ENCODE measurements around the gene RASAL2.
"Not testable (repeated sequence)": the region's sequence is repeated elsewhere in the genome, so short reads cannot be mapped to it uniquely, and the experiment has no call there.

RASAL2 gene

GRCh38 chr1:178498896-178499675, 405.2 kb downstream of the RASAL2 start:
- DNase-seq, result no peak

GRCh38 chr1:178500091-178500770, 406.3 kb downstream of the RASAL2 start:
- no peak for DNase-seq

GRCh38 chr1:178500936-178501554, 407.1 kb downstream of the RASAL2 start:
- DNase-seq, result no peak

GRCh38 chr1:178501705-178502329, 407.9 kb downstream of the RASAL2 start:
- DNase-seq, result no peak

- no peak for DNase-seq
Measured at GRCh38 chr1:178502330-178502714, 408.4 kb downstream of the RASAL2 start.

- no peak for DNase-seq
Measured at GRCh38 chr1:178502856-178503255, 409.0 kb downstream of the RASAL2 start.

GRCh38 chr1:178503316-178503715, 409.4 kb downstream of the RASAL2 start:
- DNase-seq, result not testable (repeated sequence)

GRCh38 chr1:178503849-178504248, 409.9 kb downstream of the RASAL2 start:
- no peak for DNase-seq

GRCh38 chr1:178504286-178504685, 410.4 kb downstream of the RASAL2 start:
- DNase-seq, result no peak

GRCh38 chr1:178506177-178506576, 412.3 kb downstream of the RASAL2 start:
- no peak for DNase-seq

- no peak for DNase-seq
Measured at GRCh38 chr1:178506669-178507068, 412.8 kb downstream of the RASAL2 start.

GRCh38 chr1:178509414-178510007, 415.6 kb downstream of the RASAL2 start:
- DNase-seq, result no peak

GRCh38 chr1:178510155-178510554, 416.3 kb downstream of the RASAL2 start:
- DNase-seq, result no peak

GRCh38 chr1:178512566-178513277, 418.8 kb downstream of the RASAL2 start, which contains the start of gene TEX35:
Gene TEX35, plus strand, starts transcription at chr1:178513109. Its CDS starts 80 bp downstream, at chr1:178513189.
- no peak for DNase-seq

- DNase-seq, result no peak
Measured at GRCh38 chr1:178513278-178513983, 419.5 kb downstream of the RASAL2 start.

GRCh38 chr1:178516110-178516509, 422.2 kb downstream of the RASAL2 start:
- DNase-seq, result no peak

GRCh38 chr1:178518894-178519293, 425.0 kb downstream of the RASAL2 start:
- no peak for DNase-seq

GRCh38 chr1:178520803-178521202, 426.9 kb downstream of the RASAL2 start:
- no peak for DNase-seq

- DNase-seq, result no peak
Measured at GRCh38 chr1:178521241-178521640, 427.3 kb downstream of the RASAL2 start.

- DNase-seq, result no peak
Measured at GRCh38 chr1:178527117-178527516, 433.2 kb downstream of the RASAL2 start.

- DNase-seq, result no peak
Measured at GRCh38 chr1:178528228-178528952, 434.5 kb downstream of the RASAL2 start.
